GM20000 (cell line): ENCODE results near the gene ELF1.
A peak's percentile ranks its signal among the peaks of the same experiment; 100 is the strongest.

Experiments used
- DNase-seq: peaks from one replicate; pipeline ENCODE4 v3.0.0; 2012; ENCODE audit warnings: low spot score
- TF ChIP-seq, protein P1 (sequence below): IDR thresholded peaks from 2 replicates; pipeline ENCODE4 v1.5.1; 2012; ENCODE audit warnings: mild to moderate bottlenecking, control low read depth; ENCODE audit errors: extremely low read depth, missing control alignments

Gene ELF1

DNA sequence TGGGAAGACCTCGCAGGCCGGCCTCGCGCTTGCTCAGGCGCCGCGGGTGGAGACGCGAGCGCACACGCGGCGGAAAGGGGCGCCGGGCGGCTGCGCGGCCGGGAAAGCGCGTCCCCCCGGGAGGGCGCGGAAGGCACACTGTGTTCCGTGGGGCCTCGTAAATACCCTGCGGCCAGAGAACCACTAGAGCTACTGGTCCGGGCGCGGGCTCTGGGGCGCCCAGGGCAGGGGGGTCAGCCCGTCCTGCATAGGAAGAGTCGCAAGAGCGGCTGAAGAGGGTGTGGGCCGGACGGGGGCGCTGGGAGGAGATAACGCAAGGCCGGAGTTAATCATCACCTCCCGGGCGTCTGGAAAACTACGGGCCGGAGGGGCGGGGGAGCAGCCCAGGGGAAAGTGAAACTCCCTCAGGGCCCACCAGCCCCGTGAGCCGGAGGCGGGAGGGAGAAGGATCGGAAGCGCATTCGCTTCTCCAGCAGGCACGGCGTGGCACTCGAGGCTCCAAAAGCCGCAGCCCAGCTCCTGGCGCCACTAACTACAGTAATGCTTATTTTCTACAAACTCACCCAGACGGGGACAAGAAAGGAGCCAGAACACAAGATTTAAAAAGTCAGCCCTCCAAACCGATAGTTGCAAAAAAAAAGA, 41.1 kb upstream of the ELF1 start:
- TF ChIP-seq, protein P1, sequence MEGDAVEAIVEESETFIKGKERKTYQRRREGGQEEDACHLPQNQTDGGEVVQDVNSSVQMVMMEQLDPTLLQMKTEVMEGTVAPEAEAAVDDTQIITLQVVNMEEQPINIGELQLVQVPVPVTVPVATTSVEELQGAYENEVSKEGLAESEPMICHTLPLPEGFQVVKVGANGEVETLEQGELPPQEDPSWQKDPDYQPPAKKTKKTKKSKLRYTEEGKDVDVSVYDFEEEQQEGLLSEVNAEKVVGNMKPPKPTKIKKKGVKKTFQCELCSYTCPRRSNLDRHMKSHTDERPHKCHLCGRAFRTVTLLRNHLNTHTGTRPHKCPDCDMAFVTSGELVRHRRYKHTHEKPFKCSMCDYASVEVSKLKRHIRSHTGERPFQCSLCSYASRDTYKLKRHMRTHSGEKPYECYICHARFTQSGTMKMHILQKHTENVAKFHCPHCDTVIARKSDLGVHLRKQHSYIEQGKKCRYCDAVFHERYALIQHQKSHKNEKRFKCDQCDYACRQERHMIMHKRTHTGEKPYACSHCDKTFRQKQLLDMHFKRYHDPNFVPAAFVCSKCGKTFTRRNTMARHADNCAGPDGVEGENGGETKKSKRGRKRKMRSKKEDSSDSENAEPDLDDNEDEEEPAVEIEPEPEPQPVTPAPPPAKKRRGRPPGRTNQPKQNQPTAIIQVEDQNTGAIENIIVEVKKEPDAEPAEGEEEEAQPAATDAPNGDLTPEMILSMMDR, result peak; percentile 14
- DNase-seq, result peak; percentile 83

DNA sequence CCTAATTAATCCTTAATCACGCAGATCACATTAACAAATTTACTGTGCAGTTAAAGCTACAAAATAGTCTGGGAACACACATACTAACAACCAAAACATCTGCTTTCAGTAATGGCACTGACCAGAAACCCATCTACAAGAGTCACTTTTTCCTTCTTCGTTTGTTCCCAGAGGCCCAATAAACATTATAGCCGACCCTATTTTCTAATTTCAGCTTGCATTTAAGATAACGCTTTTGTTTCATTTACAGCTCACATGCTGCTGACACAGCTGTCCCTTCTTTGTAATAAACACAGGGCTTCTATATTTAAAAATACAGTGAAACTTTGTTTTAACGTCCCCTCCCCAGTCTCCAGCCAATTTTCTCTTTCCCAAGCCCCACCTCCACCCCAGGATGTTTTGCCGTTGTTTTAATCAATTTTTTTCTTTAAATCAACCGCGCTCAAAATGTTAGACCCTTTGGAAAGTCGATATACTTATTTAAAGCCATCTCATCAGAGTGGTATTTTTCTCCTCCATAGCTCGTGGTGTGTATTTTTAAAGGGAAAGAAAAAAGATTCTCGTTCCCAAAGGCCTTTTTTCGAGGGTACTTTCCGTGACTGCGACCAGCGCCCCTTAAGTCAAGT, 40.5 kb upstream of the ELF1 start:
- TF ChIP-seq, protein P1, result no peak
- no peak for DNase-seq

DNA sequence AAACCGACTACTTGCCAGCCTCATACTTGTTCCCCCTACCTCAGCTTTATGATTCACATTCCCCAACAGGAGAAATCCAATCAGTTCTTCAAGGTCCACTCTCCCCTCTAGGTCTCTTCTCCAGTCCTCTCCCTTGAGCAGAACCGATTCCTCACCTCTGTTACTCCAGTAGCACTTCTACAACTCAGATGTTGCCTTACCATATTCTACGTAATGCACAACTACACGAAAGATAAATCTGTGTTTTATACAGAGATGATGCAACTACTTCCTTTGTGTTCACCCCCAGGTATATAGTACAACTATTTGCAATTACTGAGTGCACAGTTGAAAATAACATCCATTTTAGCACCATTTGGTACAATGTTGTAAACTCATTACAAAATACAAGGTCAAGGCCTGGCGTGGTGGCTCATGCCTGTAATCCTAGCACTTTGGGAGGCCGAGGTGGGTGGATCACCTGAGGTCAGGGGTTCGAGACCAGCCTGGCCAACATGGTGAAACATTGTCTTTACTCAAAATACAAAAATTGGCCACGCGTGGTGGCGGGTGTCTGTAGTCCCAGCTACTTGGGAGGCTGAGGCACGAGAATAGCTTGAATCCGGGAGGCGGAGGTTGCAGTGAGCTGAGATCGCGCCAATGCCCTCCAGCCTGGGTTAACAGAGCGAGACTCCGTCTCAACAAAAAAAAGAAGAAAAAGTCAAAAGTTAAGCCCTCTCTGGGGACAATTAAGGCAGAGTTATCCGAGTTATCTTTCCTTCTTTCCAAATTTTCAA, 39.4 kb upstream of the ELF1 start:
- DNase-seq, result no peak

DNA sequence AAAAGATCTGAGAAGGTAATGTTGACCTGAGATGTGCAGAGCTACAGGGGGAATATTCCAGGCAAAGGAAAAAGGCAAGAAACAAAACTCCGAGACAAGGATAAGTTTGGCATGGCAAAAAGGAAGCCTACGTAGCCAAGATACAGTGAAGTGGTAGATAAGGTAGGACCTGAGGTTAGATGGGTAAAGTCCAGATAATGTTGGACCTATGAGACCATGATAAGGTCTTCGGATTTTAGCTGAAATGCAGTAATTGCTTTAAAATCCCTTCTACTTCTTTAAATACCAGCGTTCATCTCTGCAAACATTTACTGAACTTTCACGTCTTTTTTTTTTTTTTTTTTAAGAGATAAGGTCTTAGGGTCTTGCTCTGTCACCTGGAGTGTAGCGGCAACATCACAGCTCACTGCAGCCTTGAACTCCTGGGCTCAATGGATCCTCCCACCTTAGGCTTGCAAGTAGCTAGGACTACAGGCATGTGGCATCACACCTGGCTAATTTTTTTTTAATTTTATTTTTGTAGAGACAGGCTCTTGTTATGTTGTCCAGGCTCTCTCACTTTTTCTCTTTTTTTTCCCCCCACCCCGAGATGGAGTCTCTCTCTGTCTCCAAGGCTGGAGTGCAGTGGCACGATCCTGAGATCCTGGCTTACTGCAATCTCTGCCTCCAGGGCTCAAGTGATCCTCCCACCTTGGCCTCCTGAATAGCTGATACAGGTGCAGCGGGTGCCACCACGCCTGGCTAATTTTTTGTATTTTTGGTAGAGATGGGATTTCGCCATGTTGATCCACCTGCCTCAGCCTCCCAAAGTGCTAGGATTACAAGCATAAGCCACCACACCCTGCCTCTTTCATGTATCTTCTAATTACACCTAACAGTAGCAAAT, 38.0 kb upstream of the ELF1 start:
- TF ChIP-seq, protein P1, result no peak

More for the DNA sequence above, 39.4 kb upstream of the ELF1 start:
- TF ChIP-seq, protein P1, result no peak

DNA sequence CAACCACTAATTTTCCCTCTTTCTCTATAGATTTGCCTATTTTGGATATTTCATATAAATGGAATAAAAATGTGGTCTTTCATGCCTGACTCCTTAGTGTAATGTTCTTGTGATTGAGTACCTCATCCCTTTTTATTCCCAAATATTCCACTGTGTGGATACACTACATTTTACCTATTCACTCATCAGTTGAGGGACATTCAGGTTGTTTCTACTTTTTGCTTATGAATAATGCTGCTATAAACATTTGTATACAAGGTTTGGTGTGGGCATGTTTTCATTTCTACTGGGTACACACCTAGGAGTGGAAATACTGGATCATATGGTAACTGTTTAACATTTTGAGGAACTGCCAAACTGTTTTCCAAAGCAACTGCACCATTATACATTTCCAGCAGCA, 37.1 kb upstream of the ELF1 start:
- TF ChIP-seq, protein P1, result no peak
- DNase-seq, result no peak

More for the DNA sequence above, 38.0 kb upstream of the ELF1 start:
- DNase-seq, result no peak

DNA sequence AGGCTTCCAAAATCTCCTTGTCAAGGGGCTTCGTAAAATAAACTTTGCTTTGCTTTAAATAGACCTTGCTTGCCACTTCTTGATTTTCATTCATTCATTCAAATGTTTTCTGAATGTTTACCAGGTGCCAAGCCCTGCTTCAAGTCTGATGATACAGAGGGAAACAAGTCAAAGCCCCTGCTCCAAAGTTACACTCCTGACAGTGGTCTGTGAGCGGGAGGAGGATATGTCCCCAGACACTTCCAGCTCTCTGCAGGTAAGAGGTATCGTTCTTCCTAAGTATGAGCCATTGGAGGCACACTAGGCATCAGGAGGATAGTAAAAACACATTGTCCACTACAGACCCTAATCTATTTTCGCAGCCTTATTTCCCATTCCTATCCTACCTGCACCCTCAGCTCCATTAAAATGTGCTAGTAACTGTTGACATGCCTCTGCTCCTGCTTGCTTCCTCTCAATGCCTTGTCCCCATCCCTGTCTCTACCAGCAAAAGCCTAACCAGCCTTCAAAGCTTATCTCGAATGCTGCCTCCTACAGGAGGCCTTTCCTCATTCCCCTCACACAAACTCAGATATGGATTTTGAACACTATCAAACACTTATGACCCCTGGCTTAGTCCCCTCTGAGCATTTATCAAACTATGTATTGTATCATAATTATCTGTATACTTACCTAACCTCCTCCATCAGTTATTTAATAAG, 36.0 kb upstream of the ELF1 start:
- no peak for DNase-seq
- TF ChIP-seq, protein P1, result no peak
